ENCODE measurements around the gene KDM6A.
"Not testable (repeated sequence)": the region's sequence is repeated elsewhere in the genome, so short reads cannot be mapped to it uniquely, and the experiment has no call there.

KDM6A gene

DNA sequence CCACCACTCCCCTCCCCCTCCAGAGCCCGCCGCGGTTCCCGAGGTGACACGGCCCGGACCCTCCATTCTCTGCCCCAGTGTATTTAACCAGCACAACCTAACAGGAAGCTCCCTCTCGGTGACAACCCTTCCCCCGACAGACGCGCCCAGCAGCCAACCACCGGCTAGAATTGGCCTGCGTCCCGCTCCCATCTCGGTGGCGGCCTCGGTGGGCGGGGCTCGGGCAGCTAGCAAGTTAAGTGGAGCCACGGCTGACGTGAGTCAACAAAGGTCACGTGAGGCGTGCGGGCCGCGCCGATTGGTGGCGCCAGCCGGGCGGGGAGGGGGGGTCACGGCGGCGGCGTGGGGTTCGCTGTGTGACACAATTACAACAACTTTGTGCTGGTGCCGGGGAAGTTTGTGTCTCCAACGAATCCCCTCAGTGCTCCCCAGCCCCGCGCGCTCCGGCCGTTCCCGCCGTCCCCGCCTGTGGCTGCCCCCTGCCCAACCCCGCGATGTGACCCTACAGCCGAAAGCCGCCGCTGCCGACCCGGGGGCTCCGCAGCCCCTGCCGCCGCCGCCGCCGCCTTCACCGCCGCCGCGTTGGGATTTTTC, at the start of gene KDM6A:
KDM6A (plus strand) TSS at position 368 of the 594 bp plus-strand sequence. CDS start 364 bp downstream, outside the sequence.
- DNase-seq (ENCODE audit: insufficient read length, low spot score) (peak; percentile 69), FAIRE-seq (peak; percentile 99)

DNA sequence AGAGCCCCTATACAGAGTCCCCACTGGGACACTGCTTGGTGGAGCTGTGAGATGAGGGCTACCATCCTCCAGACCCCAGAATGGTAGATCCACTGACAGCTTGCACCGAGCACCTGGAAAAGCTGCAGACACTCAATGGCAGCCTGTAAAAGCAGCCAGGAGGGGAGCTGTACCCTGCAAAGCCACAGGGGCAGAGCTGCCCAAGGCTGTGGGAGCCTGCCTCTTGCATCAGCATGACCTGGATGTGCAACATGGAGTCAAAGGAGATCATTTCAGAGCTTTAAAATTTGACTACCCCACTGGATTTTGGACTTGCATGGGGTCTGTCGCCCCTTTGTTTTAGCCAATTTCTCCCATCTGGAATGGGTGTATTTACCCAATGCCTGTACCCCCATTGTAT, 49.8 kb upstream of the KDM6A start:
- not testable (repeated sequence) for FAIRE-seq; DNase-seq (ENCODE audit: insufficient read length, low spot score)

DNA sequence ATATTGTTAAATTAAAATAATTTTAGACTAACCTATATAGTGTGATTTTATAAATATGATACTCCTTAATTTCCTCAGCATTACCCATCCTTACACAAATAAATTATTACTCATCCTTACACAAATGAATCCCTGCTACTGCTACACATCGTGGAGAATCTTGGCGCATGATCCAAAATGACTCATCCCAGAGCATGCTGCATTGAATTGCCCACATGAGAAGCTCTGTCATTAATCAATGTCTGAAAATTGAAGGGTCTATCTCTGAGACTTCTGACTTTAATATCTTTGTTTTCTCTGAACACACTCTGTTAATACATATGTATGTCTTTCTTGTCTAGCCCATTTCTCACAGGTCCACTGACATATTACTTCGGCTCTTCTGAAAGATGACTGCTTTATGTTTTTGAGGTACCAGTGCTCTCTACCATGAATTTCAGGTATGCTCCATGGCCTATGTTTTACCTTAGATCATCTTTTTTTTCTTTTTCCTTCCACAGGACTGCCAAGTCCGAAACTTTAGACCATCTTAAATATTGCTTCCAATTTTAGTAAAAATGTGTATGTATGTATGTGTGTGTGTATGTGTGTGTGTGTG, 44.9 kb upstream of the KDM6A start:
- no peak for DNase-seq (ENCODE audit: insufficient read length, low spot score)

DNA sequence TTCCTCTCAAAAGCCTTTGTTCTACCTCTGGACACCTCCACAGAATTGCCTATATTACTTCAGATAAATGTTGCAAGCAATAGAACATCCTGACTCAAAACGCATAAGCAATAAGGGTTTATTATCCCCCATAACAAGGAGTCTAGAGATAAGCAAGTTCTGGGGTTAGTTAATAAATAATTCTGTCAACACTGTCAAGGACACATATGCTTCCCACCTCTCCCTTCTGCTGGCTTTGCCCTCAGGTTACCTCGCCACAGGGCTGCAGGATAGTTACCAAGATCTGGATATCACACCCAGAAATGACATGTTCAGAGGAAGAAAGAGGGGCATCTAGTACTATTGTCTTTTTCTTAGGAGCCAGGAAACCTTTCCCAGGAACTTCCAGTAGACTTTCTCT, 43.2 kb upstream of the KDM6A start:
- FAIRE-seq (no peak), DNase-seq (ENCODE audit: insufficient read length, low spot score) (no peak)

More for the DNA sequence above, 44.9 kb upstream of the KDM6A start:
- no peak for FAIRE-seq

DNA sequence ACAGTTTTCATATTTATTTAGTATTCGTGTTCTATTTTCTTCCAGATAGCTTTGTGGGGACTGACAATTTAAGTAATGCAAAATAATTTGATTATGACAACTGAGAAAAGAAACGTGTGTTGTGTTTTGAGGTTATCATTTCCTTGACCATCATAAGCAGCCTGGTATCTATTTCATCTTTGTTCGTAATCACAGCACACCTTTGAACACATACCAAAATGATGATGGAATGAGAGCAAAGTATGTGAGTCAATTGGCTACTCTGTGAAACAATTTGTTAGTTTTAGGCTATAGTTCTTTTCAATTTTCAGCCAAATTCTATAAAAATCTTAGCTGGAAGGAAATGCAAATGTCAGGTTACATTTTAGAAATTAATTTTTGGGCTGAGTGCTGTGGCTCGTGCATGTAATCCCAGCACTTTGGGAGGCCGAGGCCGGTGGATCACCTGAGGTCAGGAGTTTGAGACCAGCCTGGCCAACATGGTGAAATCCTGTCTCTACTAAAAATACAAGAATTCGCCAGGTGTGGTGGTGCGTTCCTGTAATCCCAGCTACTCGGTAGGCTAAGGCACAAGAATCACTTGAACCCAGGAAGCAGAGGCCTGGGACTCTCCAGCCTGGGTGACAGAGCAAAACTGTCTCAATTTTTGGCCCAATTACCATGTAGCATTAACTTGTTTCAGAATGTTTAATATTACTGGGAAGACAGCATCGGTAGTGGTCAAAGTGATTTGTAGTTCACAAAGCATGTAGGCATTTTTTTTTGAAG, 30.3 kb upstream of the KDM6A start:
- DNase-seq (ENCODE audit: insufficient read length, low spot score) (no peak), FAIRE-seq (peak; percentile 78)

DNA sequence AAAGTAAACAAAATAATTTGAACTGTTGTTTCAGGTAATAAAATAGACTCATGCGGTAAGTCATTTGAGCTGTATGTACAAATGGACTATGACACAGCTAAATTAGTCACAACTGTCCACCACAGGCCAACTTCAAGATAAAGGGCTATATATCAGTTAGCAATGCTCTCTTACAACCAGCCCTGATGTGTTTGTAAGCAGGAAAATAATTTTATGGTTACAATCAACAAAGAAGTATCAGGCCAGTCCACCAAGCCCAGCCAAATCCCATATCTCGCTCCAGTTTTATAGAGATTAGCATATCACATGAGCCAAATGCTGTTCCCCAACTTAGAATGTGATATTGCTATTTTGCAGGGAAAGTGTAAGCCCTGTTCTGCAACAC, 29.7 kb upstream of the KDM6A start:
- no peak for DNase-seq (ENCODE audit: insufficient read length, low spot score)
- no peak for FAIRE-seq

DNA sequence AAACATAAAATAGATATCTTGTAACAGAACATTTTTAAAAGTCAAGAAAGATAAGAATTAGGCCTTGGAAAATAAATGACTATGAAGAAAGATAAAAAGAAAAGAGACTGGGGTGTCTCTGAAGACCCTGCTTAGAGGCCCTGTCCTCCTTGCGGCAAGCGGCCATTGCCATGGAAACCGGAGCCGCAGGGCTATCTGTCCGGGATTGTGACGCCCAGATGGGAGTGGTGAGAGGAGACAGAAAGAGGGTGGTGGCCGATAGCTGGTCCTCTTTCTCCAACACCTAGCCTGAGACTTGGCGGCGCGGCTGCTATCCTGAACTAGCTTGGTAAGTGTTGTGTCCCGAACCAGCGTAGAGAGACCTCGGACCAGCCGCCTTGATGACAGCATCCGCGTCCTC, 29.2 kb upstream of the KDM6A start, which contains the start of gene DUSP21:
DUSP21 (plus strand) TSS at position 269 of the 400 bp plus-strand sequence; CDS start at position 381, 112 bp downstream.
- DNase-seq (ENCODE audit: insufficient read length, low spot score) (no peak), FAIRE-seq (no peak)

DNA sequence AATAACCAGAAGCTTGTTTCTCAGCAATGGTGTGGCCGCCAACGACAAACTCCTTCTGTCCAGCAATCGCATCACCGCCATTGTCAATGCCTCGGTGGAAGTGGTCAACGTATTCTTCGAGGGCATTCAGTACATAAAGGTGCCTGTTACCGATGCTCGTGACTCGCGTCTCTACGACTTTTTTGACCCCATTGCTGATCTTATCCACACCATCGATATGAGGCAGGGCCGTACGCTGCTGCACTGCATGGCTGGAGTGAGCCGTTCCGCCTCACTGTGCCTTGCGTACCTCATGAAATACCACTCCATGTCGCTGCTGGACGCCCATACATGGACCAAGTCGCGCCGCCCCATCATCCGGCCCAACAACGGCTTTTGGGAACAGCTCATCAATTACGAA, 28.8 kb upstream of the KDM6A start:
- FAIRE-seq (no peak), DNase-seq (ENCODE audit: insufficient read length, low spot score) (no peak)

DNA sequence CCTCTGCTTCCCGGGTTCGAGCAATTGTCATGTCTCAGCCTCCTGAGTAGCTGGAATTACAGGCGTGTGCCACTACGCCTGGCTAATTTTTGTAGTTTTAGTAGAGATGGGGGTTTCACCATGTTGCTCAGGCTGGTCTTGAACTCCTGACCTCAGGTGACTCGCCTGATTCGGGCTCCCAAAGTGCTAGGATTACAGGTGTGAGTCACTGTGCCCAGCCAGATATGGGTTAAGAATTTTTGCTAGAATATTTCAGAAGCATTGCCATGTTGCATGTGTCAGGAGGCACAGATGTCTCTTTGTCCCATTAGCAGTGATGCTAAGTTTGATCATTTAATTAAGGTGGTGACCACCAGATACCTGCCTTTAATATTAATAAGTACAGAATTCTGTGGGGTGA, 22.1 kb upstream of the KDM6A start:
- not testable (repeated sequence) for DNase-seq (ENCODE audit: insufficient read length, low spot score); FAIRE-seq

DNA sequence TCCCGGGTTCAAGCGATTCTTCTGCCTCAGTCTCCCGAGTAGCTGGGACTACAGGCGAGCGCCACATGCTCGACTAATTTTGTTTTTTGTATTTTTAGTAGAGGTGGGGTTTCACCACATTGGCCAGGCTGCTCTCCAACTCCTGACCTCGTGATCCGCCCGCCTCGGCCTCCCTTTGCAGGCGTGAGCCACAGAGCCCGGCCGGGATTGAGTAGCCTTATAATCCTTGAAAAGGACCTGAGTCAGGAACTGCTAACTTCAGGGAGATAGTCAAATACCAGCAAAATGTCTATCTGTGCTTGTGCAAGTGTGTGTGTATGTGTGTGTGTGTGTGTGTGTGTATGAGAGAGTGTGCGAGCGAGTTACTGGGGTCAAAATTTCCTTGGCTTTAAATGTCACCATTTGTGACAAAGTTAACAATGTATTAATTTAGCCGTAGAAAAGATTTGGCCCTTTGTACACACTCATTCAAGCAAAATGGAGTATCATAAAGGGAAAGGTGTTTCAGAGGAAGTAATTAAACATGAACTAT, 1.8 kb upstream of the KDM6A start:
- DNase-seq (ENCODE audit: insufficient read length, low spot score) (no peak), FAIRE-seq (peak; percentile 37)

DNA sequence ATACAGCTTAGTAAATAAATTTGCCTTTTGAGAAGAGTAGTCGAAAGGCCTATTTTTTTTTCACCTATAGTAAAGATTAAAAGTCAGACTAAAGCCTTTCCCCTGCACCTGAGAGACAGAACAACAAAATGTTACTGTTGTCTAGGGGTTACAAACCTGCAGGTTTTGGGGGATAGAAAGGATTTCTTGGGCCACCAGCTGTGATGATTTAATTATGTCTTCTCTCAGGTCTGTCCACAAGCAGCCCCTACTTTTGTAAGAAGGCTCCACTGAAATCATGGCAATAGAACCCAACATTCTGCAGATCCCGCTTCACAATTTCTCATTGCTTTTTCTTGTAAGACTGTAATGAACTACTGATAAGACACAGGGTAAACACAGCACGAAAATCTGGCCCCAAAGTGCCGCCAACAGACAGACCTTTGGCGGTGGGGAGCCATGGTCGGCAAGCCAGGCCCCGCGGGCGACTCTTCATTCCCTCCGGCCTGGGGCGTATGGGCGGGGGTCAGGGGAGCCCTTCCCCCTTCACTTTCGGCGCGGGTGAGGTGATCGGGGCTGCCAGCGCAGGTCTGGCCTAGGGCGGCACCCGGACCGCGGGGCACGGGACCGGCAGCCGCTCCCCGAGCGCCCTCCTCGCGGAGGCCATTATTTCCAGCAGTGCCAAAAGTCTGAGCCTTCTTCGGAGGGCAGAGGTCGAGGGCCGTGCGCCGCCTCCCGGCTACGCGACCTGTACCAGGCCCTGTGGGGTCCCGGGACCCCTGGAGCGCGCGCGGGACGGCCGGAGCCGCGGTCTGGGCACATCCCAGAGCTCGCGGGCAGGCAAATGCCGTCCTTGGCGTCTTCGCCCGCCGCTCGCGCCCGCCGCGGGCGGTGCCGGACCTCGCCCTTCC, 812 bp upstream of the KDM6A start:
- FAIRE-seq: peak; percentile 77
- DNase-seq (ENCODE audit: insufficient read length, low spot score): no peak

DNA sequence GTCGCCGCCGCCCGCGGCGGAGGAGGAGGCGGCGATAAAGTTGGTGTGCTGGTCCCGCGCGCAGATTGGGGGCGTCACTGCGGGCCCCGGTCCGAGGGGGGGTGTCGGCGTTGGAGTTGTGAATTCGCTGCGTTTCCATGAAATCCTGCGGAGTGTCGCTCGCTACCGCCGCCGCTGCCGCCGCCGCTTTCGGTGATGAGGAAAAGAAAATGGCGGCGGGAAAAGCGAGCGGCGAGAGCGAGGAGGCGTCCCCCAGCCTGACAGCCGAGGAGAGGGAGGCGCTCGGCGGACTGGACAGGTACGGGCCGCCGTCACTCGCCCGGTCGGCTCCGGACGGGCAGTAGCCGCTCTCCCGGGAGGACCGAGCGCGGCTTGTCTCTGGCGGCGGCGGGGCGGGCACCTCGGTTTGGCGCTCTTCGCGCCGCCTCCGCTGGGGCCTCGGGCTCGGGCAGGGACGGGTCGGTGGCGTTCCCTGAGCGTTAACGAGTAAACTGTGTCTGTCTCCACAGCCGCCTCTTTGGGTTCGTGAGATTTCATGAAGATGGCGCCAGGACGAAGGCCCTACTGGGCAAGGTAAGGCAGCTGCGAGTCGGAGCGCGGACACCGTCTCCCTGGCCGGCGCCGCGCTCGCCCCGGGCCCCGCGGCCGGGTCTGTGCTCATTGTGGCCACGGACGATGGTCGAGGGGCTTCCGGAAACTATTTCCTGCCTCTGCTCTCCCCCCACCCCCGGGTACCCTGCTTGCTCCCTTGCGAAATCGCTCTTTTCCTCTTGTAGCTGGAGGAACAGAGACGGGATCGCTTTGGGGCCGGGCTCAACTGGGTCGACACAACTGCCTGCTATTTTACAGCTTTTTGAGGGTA, 658 bp downstream of the KDM6A start:
- FAIRE-seq (peak; percentile 81), DNase-seq (ENCODE audit: insufficient read length, low spot score) (no peak)

DNA sequence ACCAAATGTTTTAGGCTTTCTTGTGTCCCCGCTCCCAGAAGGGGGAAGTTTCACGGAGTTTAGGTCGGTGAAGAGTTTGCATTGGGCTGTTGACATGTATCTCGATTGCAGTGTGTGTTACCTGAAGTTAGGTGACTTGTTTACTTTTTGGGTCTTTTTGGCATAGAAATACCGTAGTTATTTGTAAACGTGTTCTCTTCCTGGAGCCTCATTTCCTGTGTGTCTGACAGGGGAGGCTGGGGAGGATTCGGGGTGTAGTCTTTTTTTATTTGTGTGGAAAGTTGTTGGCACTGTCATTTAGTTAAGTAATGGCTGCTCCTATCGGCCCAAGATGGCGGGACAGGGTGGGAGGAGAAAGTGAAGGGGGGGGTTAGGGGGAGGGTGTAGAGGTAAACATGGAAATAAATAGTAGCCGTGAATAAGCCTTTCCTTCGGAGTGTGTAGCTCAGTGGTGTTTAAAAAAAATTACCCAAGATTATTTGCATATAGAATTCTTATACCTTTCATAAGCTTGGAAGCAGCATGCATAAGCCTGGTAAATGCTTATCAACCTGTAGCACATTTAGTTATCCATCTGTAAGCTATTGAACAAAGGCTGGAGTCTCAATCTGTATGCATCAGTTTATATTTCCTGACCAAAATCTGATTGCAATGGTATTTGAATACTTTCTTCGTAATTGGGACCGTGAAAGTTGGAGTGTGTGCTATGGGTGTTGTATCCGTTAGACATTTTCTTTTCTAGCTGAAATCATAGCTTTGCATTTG, 1.6 kb downstream of the KDM6A start:
- DNase-seq (ENCODE audit: insufficient read length, low spot score) (no peak), FAIRE-seq (peak; percentile 97)

DNA sequence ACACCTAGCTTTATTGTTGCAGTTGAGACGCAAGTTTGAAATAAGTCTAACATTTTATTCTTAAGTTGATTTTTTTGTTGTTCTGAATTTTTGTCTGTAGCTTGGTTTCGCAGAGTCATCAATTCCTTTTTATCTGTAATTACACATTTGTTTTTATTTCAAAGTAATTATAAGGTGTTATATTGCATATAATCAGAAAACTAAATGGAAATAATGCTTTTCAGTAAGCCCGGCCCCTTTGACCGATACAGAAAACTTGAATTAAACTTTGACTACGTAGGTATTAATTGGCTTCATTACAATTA, 2.1 kb downstream of the KDM6A start:
- no peak for FAIRE-seq

DNA sequence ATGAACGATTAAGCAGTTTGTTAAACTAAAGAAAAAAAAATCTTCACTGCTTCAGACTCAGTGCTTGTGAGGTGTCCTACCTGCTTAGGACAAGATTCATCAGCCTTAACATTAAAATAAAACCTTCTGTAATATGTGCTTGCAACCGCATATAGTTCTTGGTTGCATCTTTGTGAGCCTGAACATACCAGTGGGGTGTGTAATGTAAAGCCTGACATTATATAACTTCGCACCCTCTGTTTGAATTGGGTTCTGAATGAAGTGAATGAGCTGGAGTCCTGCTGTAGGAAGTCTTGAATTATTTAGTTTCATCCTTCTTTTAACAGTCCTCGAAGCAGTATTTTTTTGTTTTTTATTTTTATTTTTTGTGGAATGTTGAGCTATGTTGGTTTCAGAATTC, 3.1 kb downstream of the KDM6A start:
- DNase-seq (ENCODE audit: insufficient read length, low spot score): no peak
- peak; percentile 90 for FAIRE-seq

More for the DNA sequence above, 2.1 kb downstream of the KDM6A start:
- DNase-seq (ENCODE audit: insufficient read length, low spot score): no peak

DNA sequence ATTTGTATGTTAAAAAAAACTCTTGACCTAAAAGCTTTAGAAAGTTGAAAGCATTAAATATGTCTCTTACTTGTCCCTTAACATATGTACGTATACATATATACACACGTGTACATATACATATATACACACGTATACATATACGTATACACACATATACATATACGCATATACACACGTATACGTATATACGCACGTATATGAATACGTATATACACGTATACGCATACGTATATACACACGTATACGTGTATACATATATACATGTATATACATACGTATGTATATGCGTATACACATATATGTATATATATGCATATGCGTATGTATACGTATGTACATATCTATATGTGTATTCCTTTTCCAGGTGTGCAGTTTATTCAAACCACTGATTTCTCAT, 3.8 kb downstream of the KDM6A start:
- no peak for DNase-seq (ENCODE audit: insufficient read length, low spot score)
- FAIRE-seq: peak; percentile 76

DNA sequence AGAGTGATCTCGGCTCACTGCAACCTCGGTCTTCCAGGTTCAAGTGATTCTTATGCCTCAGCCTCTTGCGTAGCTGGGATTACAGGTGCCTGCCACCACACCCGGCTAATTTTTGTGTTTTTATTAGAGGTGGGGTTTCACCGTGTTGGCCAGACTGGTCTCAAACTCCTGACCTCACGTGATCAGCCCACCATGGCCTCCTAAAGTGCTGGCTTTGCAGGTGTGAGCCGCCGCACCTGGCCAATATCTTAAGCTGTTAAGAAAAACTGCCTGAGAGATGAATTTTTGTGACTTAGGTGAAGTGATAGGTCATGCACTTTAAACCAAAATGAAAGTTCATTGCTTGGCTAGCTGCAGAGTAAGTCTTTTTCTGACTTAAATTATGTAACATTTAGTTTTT, 5.8 kb downstream of the KDM6A start:
- FAIRE-seq: peak; percentile 71

DNA sequence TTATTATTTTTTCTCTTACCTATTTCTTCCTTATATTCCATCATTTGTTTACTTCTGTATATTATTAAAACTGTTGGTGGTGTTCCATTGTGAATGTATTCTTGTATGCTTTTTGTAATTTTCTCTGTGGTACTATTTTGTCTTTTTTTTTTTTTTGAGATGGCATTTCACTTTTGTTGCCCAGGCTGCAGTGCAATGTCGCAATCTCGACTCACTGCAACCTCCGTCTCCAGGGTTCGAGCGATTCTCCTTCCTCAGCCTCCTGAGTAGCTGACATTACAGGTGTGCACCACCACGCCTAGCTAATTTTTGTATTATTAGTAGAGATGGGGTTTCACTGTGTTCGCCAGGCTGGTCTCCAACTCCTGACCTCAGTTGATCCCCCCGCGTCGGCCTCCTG, 8.6 kb downstream of the KDM6A start:
- FAIRE-seq: no peak
- no peak for DNase-seq (ENCODE audit: insufficient read length, low spot score)

More for the DNA sequence above, 5.8 kb downstream of the KDM6A start:
- no peak for DNase-seq (ENCODE audit: insufficient read length, low spot score)

DNA sequence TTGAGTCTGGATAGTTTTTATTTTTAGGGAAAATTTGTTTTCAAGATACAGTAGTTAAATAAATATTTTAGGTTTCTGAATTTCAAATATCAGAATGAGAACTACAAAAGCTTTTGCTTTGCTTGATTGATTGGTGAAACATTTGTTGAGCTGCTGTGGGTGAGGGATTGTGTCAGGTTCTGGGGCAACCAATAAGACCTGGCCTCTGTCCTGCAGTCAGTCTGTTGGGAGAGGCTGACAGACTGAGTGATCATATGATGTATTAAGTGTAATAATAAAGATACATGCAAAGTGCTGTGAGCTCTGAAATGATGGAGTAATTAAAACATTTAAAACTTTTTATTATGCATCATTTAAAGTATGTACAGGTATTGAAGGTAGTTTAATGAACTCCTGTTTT, 9.6 kb downstream of the KDM6A start:
- no peak for FAIRE-seq
- DNase-seq (ENCODE audit: insufficient read length, low spot score): no peak
